ENCODE measurements around the gene OR2T35.
"Not testable (repeated sequence)": the region's sequence is repeated elsewhere in the genome, so short reads cannot be mapped to it uniquely, and the experiment has no call there.

DNA sequence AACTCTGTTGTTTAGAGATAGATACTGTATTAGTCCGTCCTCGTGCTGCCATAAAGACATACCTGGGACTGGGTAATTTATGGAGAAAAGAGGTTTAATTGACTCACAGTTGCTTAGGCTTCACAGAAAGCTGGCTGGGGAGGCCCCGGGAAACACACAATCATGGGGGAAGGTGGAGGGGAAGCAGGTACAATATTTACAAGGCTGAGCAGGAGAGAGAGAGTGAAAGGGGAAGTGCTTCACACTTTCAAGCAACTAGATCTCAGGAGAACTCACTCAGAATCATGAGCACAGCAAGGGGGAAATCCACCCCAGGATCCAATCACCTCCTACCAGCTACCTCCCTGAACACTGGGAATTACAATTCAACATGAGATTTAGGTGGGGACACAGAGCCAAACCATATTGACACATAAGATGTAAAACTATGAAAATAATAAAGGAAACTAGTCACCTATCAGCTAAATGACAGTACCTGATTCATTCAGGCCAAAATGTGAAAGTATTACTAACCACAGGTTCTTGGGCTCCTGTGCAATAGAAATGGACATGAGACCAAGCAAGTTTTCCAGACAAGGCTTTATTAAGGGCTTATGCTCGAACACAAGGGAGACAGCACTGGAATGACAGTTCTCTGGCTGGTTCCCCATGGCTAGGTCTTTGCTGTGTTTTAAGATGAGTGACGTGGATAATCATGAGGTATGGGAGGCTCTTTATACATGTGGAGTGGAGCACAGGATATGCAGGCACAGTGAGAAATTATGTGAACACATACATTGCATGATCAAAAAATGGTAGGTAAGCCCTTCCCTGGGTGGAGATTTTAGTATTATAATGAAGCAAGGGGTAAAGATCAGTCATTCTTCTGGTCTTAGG is 18.6 kb upstream of the OR2T35 start:
- TF ChIP-seq, protein P1, sequence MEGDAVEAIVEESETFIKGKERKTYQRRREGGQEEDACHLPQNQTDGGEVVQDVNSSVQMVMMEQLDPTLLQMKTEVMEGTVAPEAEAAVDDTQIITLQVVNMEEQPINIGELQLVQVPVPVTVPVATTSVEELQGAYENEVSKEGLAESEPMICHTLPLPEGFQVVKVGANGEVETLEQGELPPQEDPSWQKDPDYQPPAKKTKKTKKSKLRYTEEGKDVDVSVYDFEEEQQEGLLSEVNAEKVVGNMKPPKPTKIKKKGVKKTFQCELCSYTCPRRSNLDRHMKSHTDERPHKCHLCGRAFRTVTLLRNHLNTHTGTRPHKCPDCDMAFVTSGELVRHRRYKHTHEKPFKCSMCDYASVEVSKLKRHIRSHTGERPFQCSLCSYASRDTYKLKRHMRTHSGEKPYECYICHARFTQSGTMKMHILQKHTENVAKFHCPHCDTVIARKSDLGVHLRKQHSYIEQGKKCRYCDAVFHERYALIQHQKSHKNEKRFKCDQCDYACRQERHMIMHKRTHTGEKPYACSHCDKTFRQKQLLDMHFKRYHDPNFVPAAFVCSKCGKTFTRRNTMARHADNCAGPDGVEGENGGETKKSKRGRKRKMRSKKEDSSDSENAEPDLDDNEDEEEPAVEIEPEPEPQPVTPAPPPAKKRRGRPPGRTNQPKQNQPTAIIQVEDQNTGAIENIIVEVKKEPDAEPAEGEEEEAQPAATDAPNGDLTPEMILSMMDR (IDR thresholded peaks at IDR 0.05; ENCODE audit: insufficient read depth, low read depth, low read length), result not testable (repeated sequence)
- not testable (repeated sequence) for TF ChIP-seq EZH2 (IDR thresholded peaks at IDR 0.05; ENCODE audit: insufficient read depth, low read length)
